Stomach (tissue), 4 donors: ENCODE results near the gene SCCPDH.

Source experiments
- EP300 ChIP-seq: sonication (generic); formaldehyde crosslinking; IDR thresholded peaks from one replicate; pipeline ENCODE4 v1.6.1; 2017; ENCODE audit warnings: antibody characterized with exemption
- POLR2A ChIP-seq, 4 donors: fragments of 450-650 bp; IDR thresholded peaks; one replicate each; pipeline ENCODE4 v1.6.1; 2016; ENCODE audit warnings: antibody characterized with exemption in 4 of 4, control low read depth in 2 of 4, mild to moderate bottlenecking in 1 of 4, moderate library complexity in 1 of 4
- POLR2AphosphoS5 ChIP-seq, 3 donors: sonication (generic); formaldehyde crosslinking; IDR thresholded peaks; one replicate each; pipeline ENCODE4 v1.6.1; 2016; ENCODE audit warnings: antibody characterized with exemption in 3 of 3
- TF ChIP-seq, protein P1 (sequence below), 7 experiments: fragments of 450-650 bp in 4 of 7; fragments of 200-600 bp in 3 of 7; sonication (generic) in 3 of 7; IDR thresholded peaks; one replicate each; pipeline ENCODE4 v1.5.1; 2016 to 2019; ENCODE audit warnings: antibody characterized with exemption in 7 of 7, control low read depth in 2 of 7, mild to moderate bottlenecking in 1 of 7

DNA sequence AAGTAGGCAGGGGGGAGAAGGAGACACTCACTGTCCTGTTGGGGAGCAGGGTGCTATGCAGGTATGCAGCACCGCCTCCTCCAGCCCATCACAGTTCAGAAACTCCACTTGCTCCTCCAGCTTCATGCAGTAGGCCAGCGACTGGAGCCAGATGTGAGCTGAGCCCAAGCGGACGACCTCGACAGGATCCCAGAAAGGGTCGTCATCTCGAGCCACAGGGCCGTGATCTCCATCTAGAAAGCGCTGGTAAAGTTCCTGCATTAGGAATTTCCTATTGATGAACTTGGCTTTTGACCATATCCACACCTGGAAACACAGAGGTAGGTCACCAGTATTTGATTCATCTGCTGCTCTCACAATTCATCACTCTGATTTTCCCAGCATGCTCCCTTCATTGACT lies 56.1 kb downstream of the SCCPDH start:
- TF ChIP-seq POLR2AphosphoS5 (IDR thresholded peaks at IDR 0.05): no peak
- TF ChIP-seq, protein P1, sequence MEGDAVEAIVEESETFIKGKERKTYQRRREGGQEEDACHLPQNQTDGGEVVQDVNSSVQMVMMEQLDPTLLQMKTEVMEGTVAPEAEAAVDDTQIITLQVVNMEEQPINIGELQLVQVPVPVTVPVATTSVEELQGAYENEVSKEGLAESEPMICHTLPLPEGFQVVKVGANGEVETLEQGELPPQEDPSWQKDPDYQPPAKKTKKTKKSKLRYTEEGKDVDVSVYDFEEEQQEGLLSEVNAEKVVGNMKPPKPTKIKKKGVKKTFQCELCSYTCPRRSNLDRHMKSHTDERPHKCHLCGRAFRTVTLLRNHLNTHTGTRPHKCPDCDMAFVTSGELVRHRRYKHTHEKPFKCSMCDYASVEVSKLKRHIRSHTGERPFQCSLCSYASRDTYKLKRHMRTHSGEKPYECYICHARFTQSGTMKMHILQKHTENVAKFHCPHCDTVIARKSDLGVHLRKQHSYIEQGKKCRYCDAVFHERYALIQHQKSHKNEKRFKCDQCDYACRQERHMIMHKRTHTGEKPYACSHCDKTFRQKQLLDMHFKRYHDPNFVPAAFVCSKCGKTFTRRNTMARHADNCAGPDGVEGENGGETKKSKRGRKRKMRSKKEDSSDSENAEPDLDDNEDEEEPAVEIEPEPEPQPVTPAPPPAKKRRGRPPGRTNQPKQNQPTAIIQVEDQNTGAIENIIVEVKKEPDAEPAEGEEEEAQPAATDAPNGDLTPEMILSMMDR (IDR thresholded peaks at IDR 0.05): no peak
- TF ChIP-seq EP300: no peak
- no peak for TF ChIP-seq POLR2A (IDR thresholded peaks at IDR 0.05)
